ENCODE data around the gene PLCB1.
"Not testable (repeated sequence)": the region's sequence is repeated elsewhere in the genome, so short reads cannot be mapped to it uniquely, and the experiment has no call there.

PLCB1 gene

DNA sequence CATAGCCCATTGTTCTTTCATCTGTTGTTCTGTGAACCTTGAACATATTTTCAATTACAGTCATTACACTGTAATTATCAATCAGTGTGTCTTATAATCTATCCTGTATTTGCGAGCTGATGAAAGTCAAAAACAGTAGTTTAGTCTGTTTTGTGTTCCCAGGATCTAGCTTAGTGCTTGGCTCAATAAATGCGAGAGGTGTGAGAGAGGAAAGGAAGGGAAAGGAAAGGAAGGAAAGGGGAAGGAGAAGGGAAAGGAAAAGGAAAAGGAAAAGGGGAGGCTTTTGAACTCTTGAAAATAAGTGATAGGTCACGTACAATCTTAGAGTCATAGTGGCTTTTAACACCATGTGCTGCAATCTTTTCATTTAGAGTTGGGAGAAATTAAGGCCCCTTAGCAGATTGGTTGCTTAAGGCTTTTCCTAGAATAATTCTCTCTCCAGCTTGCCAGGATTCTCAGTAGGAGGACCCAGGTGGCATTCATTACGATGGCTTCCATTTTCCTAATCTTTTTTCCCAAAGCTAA, 503.0 kb downstream of the PLCB1 start:
- H3K9me3 Mint-ChIP-seq: no peaks in the 10 kb centered on the region
- DNase-seq (ENCODE audit: low spot score in 2 of 2): no peak
- H3K27ac Mint-ChIP-seq: no peak overlapping the region
- no peak for ATAC-seq (ENCODE audit: low read depth)
- H3K4me3 Mint-ChIP-seq: no peak overlapping the region
- peaks cover 6% of the 10 kb centered on the region for H3K27me3 Mint-ChIP-seq
- H3K4me1 Mint-ChIP-seq: no peaks in the 10 kb centered on the region
- H3K36me3 Mint-ChIP-seq: no peaks in the 10 kb centered on the region

DNA sequence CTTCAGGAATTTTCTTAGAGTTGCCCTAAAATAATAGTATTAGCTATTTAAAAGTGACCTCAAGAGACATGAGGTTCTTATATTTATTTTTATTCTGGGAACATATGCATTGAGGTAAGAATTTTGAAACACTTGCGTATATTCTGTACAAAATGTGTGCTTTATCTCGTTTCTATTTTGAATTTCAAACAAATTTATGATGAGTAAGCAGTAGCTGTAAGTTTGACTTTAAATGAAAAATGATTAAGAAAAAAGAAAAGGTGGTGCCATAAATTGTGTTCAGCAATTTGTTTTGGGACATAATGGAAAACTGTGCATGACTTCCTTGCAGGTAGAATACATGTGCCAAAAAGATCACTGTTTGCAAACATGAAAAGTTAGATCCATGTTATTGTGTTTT, 503.8 kb downstream of the PLCB1 start:
- Mint-ChIP-seq H3K4me3 (no peak overlapping the region), H3K27ac (no peak overlapping the region)

DNA sequence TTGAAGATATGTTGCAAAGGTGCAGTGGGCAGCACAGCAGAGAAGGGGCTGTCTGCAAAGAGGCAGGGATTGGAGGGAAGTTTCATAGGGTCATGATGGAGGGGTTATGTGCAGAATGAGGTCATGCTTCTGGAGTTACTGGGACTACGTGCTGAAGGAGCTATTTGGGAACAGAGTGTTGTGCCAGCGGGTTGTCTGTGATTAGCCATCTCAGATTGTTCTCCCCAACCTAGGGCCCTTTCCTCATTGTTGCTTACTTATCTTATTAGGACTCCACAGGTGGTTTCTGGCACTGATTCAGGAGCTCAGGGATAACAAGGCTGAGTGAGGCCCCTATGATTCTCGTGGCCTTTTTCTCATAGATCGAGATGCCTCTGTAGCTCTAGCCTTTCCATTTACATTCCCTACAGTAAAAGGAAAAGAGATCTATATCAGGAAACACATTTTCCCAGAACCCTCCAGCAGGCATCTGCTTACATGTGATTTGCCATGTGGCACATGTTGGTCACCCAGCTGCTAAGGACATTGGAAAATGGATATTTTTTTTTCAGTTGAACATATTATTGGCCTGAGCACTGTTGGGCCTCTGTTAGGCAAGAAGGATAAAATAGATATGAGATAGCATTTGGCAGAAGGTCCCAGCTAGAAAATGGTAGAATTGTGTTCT, 507.2 kb downstream of the PLCB1 start:
- Mint-ChIP-seq H3K36me3 (no peaks in the 10 kb centered on the region), H3K4me3 (no peak overlapping the region), H3K9me3 (peaks cover 2% of the 10 kb centered on the region), H3K27ac (no peak overlapping the region), H3K27me3 (peaks cover 1% of the 10 kb centered on the region), H3K4me1 (no peaks in the 10 kb centered on the region)
- DNase-seq (ENCODE audit: low spot score in 2 of 2) (no peak), ATAC-seq (ENCODE audit: low read depth) (no peak)

More for the DNA sequence above, 503.8 kb downstream of the PLCB1 start:
- ATAC-seq (ENCODE audit: low read depth) (no peak), DNase-seq (ENCODE audit: low spot score in 2 of 2) (no peak)
- Mint-ChIP-seq H3K9me3 (no peaks in the 10 kb centered on the region), H3K27me3 (peaks cover 6% of the 10 kb centered on the region), H3K36me3 (no peaks in the 10 kb centered on the region), H3K4me1 (no peaks in the 10 kb centered on the region)

DNA sequence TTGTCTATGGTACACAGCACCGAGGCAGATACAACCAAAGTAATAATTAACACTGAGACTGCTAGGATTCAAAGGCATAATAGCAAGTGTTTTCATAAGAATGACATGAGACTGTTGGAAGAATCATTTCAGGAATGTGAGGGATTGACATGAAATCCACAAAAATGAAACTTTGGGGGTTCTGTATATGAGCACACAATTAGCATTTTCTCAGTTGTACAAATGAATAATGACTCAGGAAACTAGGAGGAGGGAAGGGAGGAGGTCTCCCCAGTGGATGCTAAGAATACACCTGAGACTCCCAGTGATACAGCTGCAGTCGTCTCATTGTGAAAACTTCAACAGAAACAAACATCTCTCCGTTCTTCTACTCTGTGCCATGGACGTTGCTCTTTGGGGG, 508.4 kb downstream of the PLCB1 start:
- DNase-seq (ENCODE audit: low spot score in 2 of 2) (no peak), ATAC-seq (ENCODE audit: low read depth) (no peak)
- Mint-ChIP-seq H3K4me3 (no peak overlapping the region), H3K27me3 (peaks cover 2% of the 10 kb centered on the region), H3K27ac (no peak overlapping the region), H3K9me3 (peaks cover 2% of the 10 kb centered on the region), H3K36me3 (no peaks in the 10 kb centered on the region), H3K4me1 (no peaks in the 10 kb centered on the region)

DNA sequence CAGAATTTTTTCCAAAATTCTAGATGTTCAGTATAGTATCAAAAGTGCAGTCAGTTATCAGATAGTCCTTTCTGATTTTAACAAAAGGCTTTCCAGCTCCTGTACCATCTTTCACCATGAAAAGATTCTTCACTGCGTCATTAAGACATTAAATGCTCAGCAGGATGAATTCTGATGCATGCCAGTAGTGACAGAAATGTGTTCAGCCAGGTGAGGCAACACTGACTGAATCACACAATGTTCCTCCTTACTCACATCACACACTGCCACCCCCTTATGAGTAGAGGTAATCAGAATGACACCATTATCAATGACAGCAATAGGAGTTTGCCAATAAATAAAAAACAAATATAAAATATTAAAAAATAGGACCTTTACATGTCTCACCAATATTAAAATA, 510.2 kb downstream of the PLCB1 start:
- no peak for DNase-seq (ENCODE audit: low spot score in 2 of 2)
- no peaks in the 10 kb centered on the region for H3K4me1 Mint-ChIP-seq
- no peak overlapping the region for H3K27ac Mint-ChIP-seq
- peaks cover 2% of the 10 kb centered on the region for H3K9me3 Mint-ChIP-seq
- peaks cover 3% of the 10 kb centered on the region for H3K27me3 Mint-ChIP-seq
- no peaks in the 10 kb centered on the region for H3K36me3 Mint-ChIP-seq
- ATAC-seq (ENCODE audit: low read depth): no peak
- no peak overlapping the region for H3K4me3 Mint-ChIP-seq

DNA sequence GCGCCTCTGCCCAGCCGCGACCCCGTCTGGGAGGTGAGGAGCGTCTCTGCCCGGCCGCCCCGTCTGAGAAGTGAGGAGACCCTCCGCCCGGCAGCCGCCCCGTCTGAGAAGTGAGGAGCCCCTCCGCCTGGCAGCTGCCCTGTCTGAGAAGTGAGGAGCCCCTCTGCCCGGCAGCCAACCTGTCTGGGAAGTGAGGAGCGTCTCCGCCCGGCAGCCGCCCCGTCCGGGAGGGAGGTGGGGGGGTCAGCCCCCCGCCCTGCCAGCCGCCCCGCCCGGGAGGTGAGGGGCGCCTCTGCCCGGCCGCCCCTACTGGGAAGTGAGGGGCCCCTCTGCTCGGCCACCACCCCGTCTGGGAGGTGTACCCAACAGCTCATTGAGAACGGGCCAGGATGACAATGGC, 512.4 kb downstream of the PLCB1 start:
- H3K9me3 Mint-ChIP-seq; H3K4me3 Mint-ChIP-seq; H3K36me3 Mint-ChIP-seq; DNase-seq (ENCODE audit: low spot score in 2 of 2); H3K4me1 Mint-ChIP-seq; ATAC-seq (ENCODE audit: low read depth); H3K27me3 Mint-ChIP-seq; H3K27ac Mint-ChIP-seq: not testable (repeated sequence)

DNA sequence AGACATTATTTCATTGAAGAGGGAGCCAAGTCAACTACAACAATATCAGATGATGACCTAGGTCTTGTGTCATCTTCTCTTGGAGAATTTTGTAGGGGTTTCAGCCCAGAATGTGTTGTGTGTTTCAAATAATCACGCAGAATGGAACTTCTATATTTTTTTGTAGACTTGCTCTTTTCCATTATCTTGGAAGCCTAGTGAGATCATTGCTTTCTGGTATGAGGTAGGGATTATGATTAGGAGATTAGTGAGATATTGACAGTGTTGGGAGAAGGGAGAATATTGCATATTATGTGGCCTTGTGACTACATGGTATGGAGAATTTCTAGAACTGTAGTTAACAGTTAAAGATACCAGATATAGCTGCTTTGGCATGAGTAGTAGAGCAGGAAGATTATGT, 513.3 kb downstream of the PLCB1 start:
- no peaks in the 10 kb centered on the region for H3K36me3 Mint-ChIP-seq
- ATAC-seq (ENCODE audit: low read depth) (no peak), DNase-seq (ENCODE audit: low spot score in 2 of 2) (no peak)
- H3K9me3 Mint-ChIP-seq: peaks cover 2% of the 10 kb centered on the region
- H3K4me1 Mint-ChIP-seq: no peaks in the 10 kb centered on the region
- H3K27ac Mint-ChIP-seq: no peak overlapping the region
- no peak overlapping the region for H3K4me3 Mint-ChIP-seq
- peaks cover 3% of the 10 kb centered on the region for H3K27me3 Mint-ChIP-seq

DNA sequence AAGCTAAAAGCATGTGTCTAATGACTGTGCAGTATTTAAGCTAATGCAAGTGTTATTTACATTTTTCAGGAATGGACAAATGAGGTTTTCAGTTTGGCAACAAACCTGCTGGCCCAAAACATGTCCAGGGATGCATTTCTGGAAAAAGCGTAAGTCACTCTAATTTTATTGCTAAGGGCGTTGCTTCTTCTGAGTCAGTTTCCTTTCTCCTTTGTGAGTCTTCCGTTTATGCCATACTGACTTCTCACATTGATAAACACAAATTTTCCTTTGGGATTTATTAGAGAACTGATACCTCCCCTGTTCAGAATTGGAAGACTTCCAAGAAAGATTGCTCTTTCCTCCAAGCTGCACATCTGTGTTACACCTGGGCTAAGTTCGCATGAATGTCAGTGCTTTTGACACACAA, 514.0 kb downstream of the PLCB1 start:
- DNase-seq (ENCODE audit: low spot score in 2 of 2): no peak
- H3K27me3 Mint-ChIP-seq: peaks cover 3% of the 10 kb centered on the region
- ATAC-seq (ENCODE audit: low read depth): no peak

DNA sequence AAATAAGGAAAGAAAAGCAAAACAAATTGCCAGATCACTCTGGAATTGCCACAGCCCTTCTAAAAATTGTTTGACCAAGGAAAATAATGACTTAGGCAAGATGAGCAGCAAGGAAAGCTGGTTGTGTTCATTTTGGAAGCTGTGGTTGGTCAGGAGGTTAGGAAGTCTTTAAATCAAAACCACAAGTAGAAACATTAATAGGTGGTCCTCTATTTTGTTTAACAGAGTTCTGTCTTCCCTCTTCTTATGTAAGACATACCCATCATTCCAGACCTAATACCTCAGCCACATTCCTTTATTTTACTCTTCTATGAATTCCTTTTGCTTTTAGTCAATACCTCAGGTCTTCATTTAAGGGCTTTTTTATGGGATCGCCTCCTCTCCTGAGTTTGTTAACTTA, 514.6 kb downstream of the PLCB1 start:
- no peak for ATAC-seq (ENCODE audit: low read depth)
- no peaks in the 10 kb centered on the region for H3K4me1 Mint-ChIP-seq
- no peaks in the 10 kb centered on the region for H3K36me3 Mint-ChIP-seq
- peaks cover 2% of the 10 kb centered on the region for H3K9me3 Mint-ChIP-seq
- H3K27ac Mint-ChIP-seq: no peak overlapping the region
- no peak for DNase-seq (ENCODE audit: low spot score in 2 of 2)
- H3K27me3 Mint-ChIP-seq: peaks cover 3% of the 10 kb centered on the region
- no peak overlapping the region for H3K4me3 Mint-ChIP-seq

More for the DNA sequence above, 514.0 kb downstream of the PLCB1 start:
- no peak overlapping the region for H3K4me3 Mint-ChIP-seq
- H3K4me1 Mint-ChIP-seq: no peaks in the 10 kb centered on the region
- H3K36me3 Mint-ChIP-seq: no peaks in the 10 kb centered on the region
- no peak overlapping the region for H3K27ac Mint-ChIP-seq
- H3K9me3 Mint-ChIP-seq: peaks cover 2% of the 10 kb centered on the region

DNA sequence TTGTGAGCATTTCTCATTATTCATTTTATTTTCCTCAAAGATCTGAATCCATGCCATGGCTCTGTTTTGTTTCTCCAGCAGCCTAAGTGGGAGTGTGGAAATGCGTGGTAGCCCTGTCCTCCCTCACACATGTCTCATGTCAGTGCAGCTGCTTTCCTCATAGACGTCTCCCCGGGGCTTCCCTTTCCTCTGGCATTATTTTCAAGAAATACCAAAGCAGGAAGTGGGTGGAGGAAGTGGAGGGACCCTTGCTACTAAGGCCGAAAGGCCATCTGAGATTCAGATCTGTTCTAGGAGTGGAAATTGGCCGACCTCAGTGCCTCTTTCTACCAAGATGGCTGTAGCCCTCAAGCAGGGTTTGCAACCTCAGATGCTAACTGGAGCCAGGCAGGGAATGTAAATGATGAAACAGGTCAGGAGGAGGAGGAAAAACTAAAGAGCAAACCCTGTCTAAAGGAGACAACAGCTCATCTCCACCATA, 515.9 kb downstream of the PLCB1 start:
- no peak for DNase-seq (ENCODE audit: low spot score in 2 of 2)
- no peak overlapping the region for H3K27ac Mint-ChIP-seq

DNA sequence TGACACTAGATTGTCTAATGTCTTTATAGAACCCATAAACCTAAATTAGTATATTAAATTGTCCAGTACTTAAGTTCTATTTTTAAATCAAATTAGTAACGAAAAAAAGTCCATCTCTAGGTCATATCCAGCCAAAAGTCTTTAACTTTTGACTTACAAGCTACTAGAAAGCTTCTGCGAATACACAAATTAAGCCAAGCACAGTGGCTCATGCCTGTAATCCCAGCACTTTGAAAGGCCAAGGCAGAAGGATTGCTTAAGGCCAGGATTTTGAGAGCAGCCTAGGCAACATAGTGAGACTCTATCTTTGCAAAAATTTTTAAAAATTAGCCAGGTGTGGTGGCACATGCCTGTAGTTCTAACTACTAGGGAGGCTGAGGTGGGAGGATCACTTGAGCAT, 516.4 kb downstream of the PLCB1 start:
- H3K27ac Mint-ChIP-seq: no peak overlapping the region
- H3K4me1 Mint-ChIP-seq: no peaks in the 10 kb centered on the region
- H3K4me3 Mint-ChIP-seq: no peak overlapping the region
- DNase-seq (ENCODE audit: low spot score in 2 of 2): no peak
- H3K9me3 Mint-ChIP-seq: no peaks in the 10 kb centered on the region
- peaks cover 3% of the 10 kb centered on the region for H3K27me3 Mint-ChIP-seq
- H3K36me3 Mint-ChIP-seq: no peaks in the 10 kb centered on the region
- ATAC-seq (ENCODE audit: low read depth): no peak

More for the DNA sequence above, 515.9 kb downstream of the PLCB1 start:
- H3K4me1 Mint-ChIP-seq: no peaks in the 10 kb centered on the region
- H3K9me3 Mint-ChIP-seq: peaks cover 2% of the 10 kb centered on the region
- no peaks in the 10 kb centered on the region for H3K36me3 Mint-ChIP-seq
- no peak for ATAC-seq (ENCODE audit: low read depth)
- H3K27me3 Mint-ChIP-seq: peaks cover 3% of the 10 kb centered on the region
- no peak overlapping the region for H3K4me3 Mint-ChIP-seq

DNA sequence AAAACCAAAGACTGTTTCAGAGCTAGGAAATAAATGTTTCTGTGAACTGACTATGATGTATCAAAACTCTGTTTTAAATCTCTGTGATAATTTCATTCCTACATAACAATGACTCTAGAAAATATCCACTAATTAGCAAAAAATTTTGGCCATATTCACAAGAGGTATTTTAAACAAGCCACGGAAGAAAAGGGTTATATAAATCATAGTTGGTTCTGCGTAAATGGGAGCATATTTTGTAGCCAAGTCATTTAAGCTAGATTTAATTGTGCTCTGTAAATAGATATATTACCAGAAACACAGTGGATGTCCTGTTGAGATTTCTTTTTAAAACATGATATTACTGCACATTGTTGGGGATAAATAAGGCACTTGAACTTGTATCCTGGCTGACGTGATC, 520.3 kb downstream of the PLCB1 start:
- DNase-seq (ENCODE audit: low spot score in 2 of 2): no peak
- Mint-ChIP-seq H3K4me3 (no peak overlapping the region), H3K27me3 (no peaks in the 10 kb centered on the region), H3K27ac (no peak overlapping the region), H3K4me1 (no peaks in the 10 kb centered on the region), H3K36me3 (no peaks in the 10 kb centered on the region), H3K9me3 (no peaks in the 10 kb centered on the region)
- no peak for ATAC-seq (ENCODE audit: low read depth)

DNA sequence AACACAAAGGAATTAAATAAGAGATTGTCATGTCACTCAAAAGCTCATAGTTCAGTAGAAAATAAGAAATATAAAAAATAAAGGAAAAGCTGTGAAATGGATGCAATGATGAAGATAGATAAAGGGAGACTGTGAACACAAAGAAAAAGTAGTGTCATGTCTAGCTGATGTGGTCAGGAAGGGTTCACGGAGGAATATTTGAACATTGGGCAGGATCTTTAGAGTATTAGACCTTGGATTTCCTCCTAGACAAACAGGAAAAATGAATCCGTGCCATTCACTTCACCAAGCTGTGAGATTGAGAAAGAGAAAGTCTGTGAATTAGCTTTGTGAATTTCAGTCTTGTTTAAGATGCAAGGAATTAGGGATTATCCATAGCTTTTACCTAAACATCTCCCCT, 522.4 kb downstream of the PLCB1 start:
- Mint-ChIP-seq H3K36me3 (no peaks in the 10 kb centered on the region), H3K4me1 (no peaks in the 10 kb centered on the region), H3K27ac (no peak overlapping the region), H3K4me3 (no peak overlapping the region), H3K9me3 (no peaks in the 10 kb centered on the region), H3K27me3 (no peaks in the 10 kb centered on the region)
- DNase-seq (ENCODE audit: low spot score in 2 of 2) (no peak), ATAC-seq (ENCODE audit: low read depth) (no peak)

DNA sequence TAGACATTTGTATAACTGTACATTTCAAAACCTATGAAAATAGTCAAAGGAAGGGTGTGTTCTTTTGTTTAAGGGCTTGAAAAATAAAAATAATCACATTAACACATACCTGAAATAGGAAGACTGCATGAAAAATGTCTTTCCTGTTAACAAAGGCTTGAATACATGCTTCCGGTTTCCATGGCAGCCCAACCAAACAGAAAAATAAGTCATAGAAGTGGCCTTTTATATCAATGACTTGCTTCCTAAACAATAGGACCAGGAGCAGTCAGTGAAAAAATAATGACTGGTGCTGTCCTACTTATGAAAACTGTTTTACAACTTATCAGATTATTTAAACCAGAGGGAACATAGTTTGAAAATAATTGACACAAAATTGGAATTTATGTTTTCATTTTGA, 524.3 kb downstream of the PLCB1 start:
- Mint-ChIP-seq H3K36me3 (no peaks in the 10 kb centered on the region), H3K4me3 (no peak overlapping the region), H3K9me3 (no peaks in the 10 kb centered on the region), H3K27me3 (no peaks in the 10 kb centered on the region), H3K4me1 (no peaks in the 10 kb centered on the region), H3K27ac (no peak overlapping the region)
- ATAC-seq (ENCODE audit: low read depth) (no peak), DNase-seq (ENCODE audit: low spot score in 2 of 2) (no peak)

DNA sequence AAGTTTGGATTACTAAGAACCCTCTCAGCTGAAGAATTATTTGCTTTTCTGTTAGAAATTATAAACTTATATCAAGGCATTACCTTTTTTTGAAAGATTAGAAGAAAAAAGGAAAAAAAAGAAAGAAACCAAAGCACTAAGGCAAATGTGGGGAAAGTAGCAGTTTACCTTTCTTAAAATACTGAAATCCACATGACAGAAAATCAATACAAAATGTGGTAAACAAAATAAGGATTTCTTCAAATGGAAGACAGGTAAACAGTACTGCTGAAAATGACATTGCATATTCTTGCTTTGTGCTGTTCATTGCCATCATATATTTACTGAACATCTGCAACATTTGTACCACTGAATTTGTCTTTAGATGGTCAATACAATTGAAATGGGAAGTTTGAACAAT, 525.6 kb downstream of the PLCB1 start:
- no peak for ATAC-seq (ENCODE audit: low read depth)
- H3K4me1 Mint-ChIP-seq: no peaks in the 10 kb centered on the region

More for the DNA sequence above, 525.6 kb downstream of the PLCB1 start:
- no peaks in the 10 kb centered on the region for H3K9me3 Mint-ChIP-seq
- no peak for DNase-seq (ENCODE audit: low spot score in 2 of 2)
- no peak overlapping the region for H3K4me3 Mint-ChIP-seq
- H3K27me3 Mint-ChIP-seq: no peaks in the 10 kb centered on the region
- H3K27ac Mint-ChIP-seq: no peak overlapping the region
- H3K36me3 Mint-ChIP-seq: no peaks in the 10 kb centered on the region
